Mammary epithelial cell (primary cell): Measurements from ENCODE around the gene FRMD5.

ENCODE experiments used
- CTCF ChIP-seq, 2 donors: IDR thresholded peaks in 1 of 2; conservative IDR thresholded peaks in 1 of 2; 2 replicates each; pipeline ENCODE4 v1.5.1; 2011 to 2012; ENCODE audit warnings: inconsistent platforms in 2 of 2, low read length in 2 of 2, mild to moderate bottlenecking in 2 of 2, control low read depth in 1 of 2, low read depth in 1 of 2; ENCODE audit not compliant: insufficient read depth in 1 of 2; ENCODE audit errors: extremely low read depth in 1 of 2
- EZH2 ChIP-seq: IDR thresholded peaks from 2 replicates; pipeline ENCODE4 v1.6.1; 2012; ENCODE audit warnings: low read length, inconsistent platforms, borderline replicate concordance

DNA sequence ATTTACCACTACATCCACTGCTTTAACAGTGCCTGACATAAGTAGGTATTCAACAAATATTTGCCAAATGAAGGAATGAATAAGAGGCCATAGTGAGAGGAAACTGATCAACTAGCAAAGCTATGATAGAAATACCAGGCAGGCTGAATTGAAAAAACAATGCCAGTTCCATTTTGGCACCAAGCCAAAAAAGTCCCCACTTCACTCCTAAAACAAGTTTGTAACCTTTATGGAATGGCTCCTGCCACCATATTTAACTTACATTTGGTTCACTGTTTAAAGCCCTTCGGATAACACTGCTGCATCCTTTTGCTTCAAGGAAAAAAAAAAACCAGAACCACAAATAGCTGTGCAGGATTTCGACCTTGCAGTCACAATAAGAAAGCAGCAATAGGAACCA, 166.1 kb downstream of the FRMD5 start:
- no peak for TF ChIP-seq CTCF (conservative IDR thresholded peaks at IDR 0.05 in 1 of 2, IDR thresholded peaks at IDR 0.05 in 1 of 2; ENCODE audit: extremely low read depth in 1 of 2, insufficient read depth in 1 of 2, low read depth in 1 of 2, low read length in 2 of 2)
- TF ChIP-seq EZH2: no peak
